HepG2 (cell line): ENCODE data around the gene VGLL4. TPM values are rescaled to one million over a fixed set of nuclear protein-coding genes. Genes with fewer than 3 reads are reported as not detected.

Source experiments
- ATAC-seq: fragments of 200-7000 bp; cut with Tn5 transposase; 3 replicates; pipeline ENCODE4 v1.9.1; 2020; ENCODE audit warnings: mild to moderate bottlenecking, moderate library complexity
- BruUV-seq: library from RNA; stranded (reverse); fragments of 400-500 nt; replicated peaks from 2 replicates; lab custom pipeline; 2021; lab: Mats Ljungman, UMichigan
- CTCF ChIA-PET: fragments of 300-600 bp; formaldehyde crosslinking; extraction: SDS; loops from one replicate; lab custom pipeline; 2021; ENCODE audit warnings: low total read pairs, inconsistent platforms, low intra/inter-chr PET ratio; lab: Yijun Ruan, JAX
- POLR2A ChIA-PET: fragments of 350-600 bp; sonication (Branson Sonifier 250); formaldehyde crosslinking; loops from one replicate; lab custom pipeline; 2020; ENCODE audit warnings: antibody characterized with exemption, inconsistent platforms; lab: Yijun Ruan, JAX
- DNase-seq: peaks from one replicate; pipeline ENCODE4 v3.0.0-alpha.2; 2015; ENCODE audit warnings: low spot score
- FAIRE-seq: peaks from 3 replicates; lab custom pipeline; 2011; peaks lifted over from hg19 to GRCh38; lab: Jason Lieb, UNC
- H2AFZ ChIP-seq: one replicate; pipeline ENCODE4 v1.6.1; 2011; ENCODE audit warnings: low read length, inconsistent platforms
- H3K27ac ChIP-seq: fragments of 300-600 bp; 3 replicates; pipeline ENCODE4 v1.8.0; 2011; ENCODE audit warnings: mixed run types, mild to moderate bottlenecking, mixed read lengths, low read length, inconsistent platforms; ENCODE audit not compliant: insufficient read depth; ENCODE audit errors: extremely low read length
- H3K27me3 ChIP-seq, 2 experiments: fragments of 200-600 bp in 1 of 2; 2 replicates in 1 of 2; 3 replicates in 1 of 2; pipeline versions ENCODE4 v1.6.0 to v1.8.0; 2011; ENCODE audit warnings: low read length in 2 of 2, mild to moderate bottlenecking in 2 of 2, moderate library complexity in 2 of 2, inconsistent platforms in 1 of 2; ENCODE audit not compliant: insufficient read depth in 2 of 2, control insufficient read depth in 1 of 2
- H3K36me3 ChIP-seq, 2 experiments: fragments of 200-600 bp in 1 of 2; replicated peaks in 1 of 2; 2 replicates in 1 of 2; 3 replicates in 1 of 2; pipeline versions ENCODE4 v1.5.1 to v1.8.0; 2011; ENCODE audit warnings: low read length in 2 of 2, inconsistent platforms in 1 of 2; ENCODE audit not compliant: insufficient read depth in 2 of 2, control insufficient read depth in 1 of 2
- H3K4me1 ChIP-seq: 2 replicates; pipeline ENCODE4 v1.5.1; 2012; ENCODE audit warnings: low read length, inconsistent platforms; ENCODE audit not compliant: insufficient read depth
- H3K4me2 ChIP-seq: 2 replicates; pipeline ENCODE4 v1.6.0; 2011; ENCODE audit warnings: low read depth, low read length, inconsistent platforms
- H3K4me3 ChIP-seq, 3 experiments: fragments of 200-600 bp in 1 of 3; sonication (generic), shearing (Covaris generic) in 1 of 3; replicated peaks in 1 of 3; 2 replicates each; pipeline ENCODE4 v1.5.1; 2011 to 2016; ENCODE audit warnings: low read length in 3 of 3, inconsistent platforms in 2 of 3, low read depth in 2 of 3, mild to moderate bottlenecking in 2 of 3, control low read depth in 1 of 3, mixed read lengths in 1 of 3; ENCODE audit not compliant: insufficient read depth in 1 of 3
- H3K79me2 ChIP-seq: one replicate; pipeline ENCODE4 v1.6.1; 2011; ENCODE audit warnings: low read length, inconsistent platforms; ENCODE audit not compliant: insufficient read depth
- H3K9ac ChIP-seq: 2 replicates; pipeline ENCODE4 v1.6.0; 2011; ENCODE audit warnings: mild to moderate bottlenecking, low read depth, low read length, inconsistent platforms; ENCODE audit not compliant: insufficient read depth
- H3K9me3 ChIP-seq: 2 replicates; pipeline ENCODE4 v1.5.1; 2012; ENCODE audit warnings: mild to moderate bottlenecking, low read length
- H4K20me1 ChIP-seq: 2 replicates; pipeline ENCODE4 v1.6.0; 2011; ENCODE audit warnings: inconsistent platforms, mild to moderate bottlenecking, low read length, moderate library complexity; ENCODE audit not compliant: insufficient read depth
- CBFB ChIP-seq: sonication (generic); formaldehyde crosslinking; IDR thresholded peaks from 2 replicates; pipeline ENCODE4 v1.4.0; 2020; ENCODE audit warnings: missing genetic modification reagents
- ELF1 ChIP-seq: sonication (generic); formaldehyde crosslinking; IDR thresholded peaks from 2 replicates; pipeline ENCODE4 v1.4.0; 2020; ENCODE audit warnings: missing genetic modification reagents
- ETV5 ChIP-seq: IDR thresholded peaks from 2 replicates; pipeline ENCODE4 v1.6.1; 2018; ENCODE audit warnings: missing biosample characterization, missing genetic modification reagents, inconsistent platforms, borderline replicate concordance
- FOXO1 ChIP-seq: sonication (generic); formaldehyde crosslinking; IDR thresholded peaks from 2 replicates; pipeline ENCODE4 v1.4.0; 2020; ENCODE audit warnings: missing genetic modification reagents
- HNRNPH1 ChIP-seq: fragments of 200-400 bp; formaldehyde crosslinking; optimal IDR thresholded peaks from 2 replicates; pipeline ENCODE3; 2017; ENCODE audit warnings: mild to moderate bottlenecking, low read depth, low read length
- ISL2 ChIP-seq: sonication (generic); formaldehyde crosslinking; IDR thresholded peaks from 2 replicates; pipeline ENCODE4 v1.5.0; 2020; ENCODE audit warnings: missing genetic modification reagents
- KDM3A ChIP-seq: IDR thresholded peaks from 2 replicates; pipeline ENCODE4 v1.6.1; 2018; ENCODE audit warnings: low read depth, missing compliant biosample characterization
- MAFK ChIP-seq, 2 experiments: IDR thresholded peaks in 1 of 2; conservative IDR thresholded peaks in 1 of 2; 2 replicates each; pipeline ENCODE4 v1.6.1; 2011; ENCODE audit warnings: improper control_type of control experiment in 2 of 2, low read length in 2 of 2
- SMYD3 ChIP-seq: sonication (generic); formaldehyde crosslinking; IDR thresholded peaks from 2 replicates; pipeline ENCODE4 v1.8.1; 2023; ENCODE audit warnings: mild to moderate bottlenecking, missing genetic modification reagents
- TBX3 ChIP-seq: fragments of 450-650 bp; IDR thresholded peaks from 2 replicates; pipeline ENCODE4 v1.6.1; 2017; ENCODE audit warnings: antibody characterized with exemption, mild to moderate bottlenecking, inconsistent platforms, borderline replicate concordance
- ZBTB1 ChIP-seq: sonication (generic); formaldehyde crosslinking; IDR thresholded peaks from 2 replicates; pipeline ENCODE4 v1.4.0; 2020; ENCODE audit warnings: missing genetic modification reagents, borderline replicate concordance
- ZNF143 ChIP-seq: sonication (generic); formaldehyde crosslinking; IDR thresholded peaks from 2 replicates; pipeline ENCODE4 v1.4.0; 2020; ENCODE audit warnings: missing genetic modification reagents
- ZNF232 ChIP-seq: sonication (generic); formaldehyde crosslinking; IDR thresholded peaks from 2 replicates; pipeline ENCODE4 v1.4.0; 2020; ENCODE audit warnings: missing genetic modification reagents, borderline replicate concordance
- ZNF747 ChIP-seq: sonication (generic); formaldehyde crosslinking; IDR thresholded peaks from 2 replicates; pipeline ENCODE4 v1.8.1; 2023; ENCODE audit warnings: missing genetic modification reagents, mild to moderate bottlenecking, borderline replicate concordance
- ZNF839 ChIP-seq: sonication (generic); formaldehyde crosslinking; IDR thresholded peaks from 2 replicates; pipeline ENCODE4 v1.4.0; 2020; ENCODE audit warnings: missing genetic modification reagents, mild to moderate bottlenecking, borderline replicate concordance
- WGBS: methylation state at CpG from one replicate; pipeline ENCODE4 v1.1.6; 2017; ENCODE audit warnings: low lambda C conversion rate; 5-methylcytosine and 5-hydroxymethylcytosine counted together
- in situ Hi-C: cut with HindIII; loops from 2 replicates; pipeline ENCODE4 v1.10.0; 2017; ENCODE audit warnings: low pct_unique_long_range_greater_than_20kb; ENCODE audit not compliant: extremely low pct_ligation_motif_present
- intact Hi-C: fragments of 100-400 bp; cut with micrococcal nuclease; formaldehyde crosslinking; loops from one replicate; pipeline ENCODE4 v1.10.0; 2022; ENCODE audit not compliant: unreplicated experiment
- polyA plus RNA-seq, 8 experiments: library from polyadenylated mRNA; depleted of rRNA in 3 of 8; stranded (reverse) in 7 of 8; unstranded in 1 of 8; fragments of >200 nt; fragmentation: Illumina TruSeq in 4 of 8; extraction: Trizol in 4 of 8; gene quantifications; 2 replicates each; pipeline versions ENCODE4 v1.2.1 to v1.2.3, GENCODE V29; 2011 to 2016; ENCODE audit warnings: low read depth in 4 of 8, missing spikeins in 1 of 8, mixed read lengths in 1 of 8; ENCODE audit not compliant: insufficient read depth in 1 of 8
- total RNA-seq, 5 experiments: library from RNA; depleted of rRNA; stranded (reverse); fragments of >200 nt; fragmentation: Illumina TruSeq; extraction: Trizol; gene quantifications; 2 replicates each; pipeline ENCODE4 v1.2.3, GENCODE V29; 2016; ENCODE audit warnings: low read depth in 1 of 5
- TF ChIP-seq, protein P1 (sequence below): sonication (generic); formaldehyde crosslinking; IDR thresholded peaks from 2 replicates; pipeline ENCODE4 v1.5.1; 2020; ENCODE audit warnings: missing genetic modification reagents, mild to moderate bottlenecking, borderline replicate concordance

The VGLL4 gene
- total and polyA plus RNA-seq, 2 of the 13 experiments (the other 11 are each of a cell fraction or from before 2014, with no cell fraction given), result 23.2 to 39.0 TPM

DNA sequence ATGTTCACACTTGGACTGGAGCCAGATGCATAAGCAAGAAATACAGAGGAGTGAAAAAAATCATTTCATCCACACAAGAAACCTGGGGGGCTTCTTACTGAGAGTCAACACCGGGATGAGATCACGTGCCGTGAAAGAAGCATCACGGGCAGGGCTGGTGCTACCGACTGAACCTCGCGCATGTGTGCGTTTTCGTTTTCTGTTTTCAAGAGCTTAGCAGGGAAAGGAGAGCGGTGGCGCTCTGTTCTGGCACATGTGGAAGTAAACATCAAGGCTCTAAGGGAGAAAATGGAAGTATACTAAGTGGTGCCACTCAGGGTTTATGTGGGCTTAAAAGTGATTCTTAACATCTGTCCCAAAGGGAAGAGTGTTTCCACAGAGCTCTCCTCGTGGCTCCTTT lies 55.9 kb downstream of the VGLL4 start (continued):
- TF ChIP-seq KDM3A (CRISPR knock-in tag) (no peak), ETV5 (CRISPR knock-in tag) (no peak), HNRNPH1 (no peak), TBX3 (no peak), ZNF232 (CRISPR knock-in tag) (no peak), ZNF747 (CRISPR knock-in tag) (no peak), ZBTB1 (CRISPR knock-in tag) (no peak), SMYD3 (CRISPR knock-in tag) (no peak), CBFB (CRISPR knock-in tag) (no peak), FOXO1 (CRISPR knock-in tag) (no peak), ZNF839 (CRISPR knock-in tag) (no peak), ELF1 (no peak), ISL2 (CRISPR knock-in tag) (no peak)
- TF ChIP-seq, protein P1, sequence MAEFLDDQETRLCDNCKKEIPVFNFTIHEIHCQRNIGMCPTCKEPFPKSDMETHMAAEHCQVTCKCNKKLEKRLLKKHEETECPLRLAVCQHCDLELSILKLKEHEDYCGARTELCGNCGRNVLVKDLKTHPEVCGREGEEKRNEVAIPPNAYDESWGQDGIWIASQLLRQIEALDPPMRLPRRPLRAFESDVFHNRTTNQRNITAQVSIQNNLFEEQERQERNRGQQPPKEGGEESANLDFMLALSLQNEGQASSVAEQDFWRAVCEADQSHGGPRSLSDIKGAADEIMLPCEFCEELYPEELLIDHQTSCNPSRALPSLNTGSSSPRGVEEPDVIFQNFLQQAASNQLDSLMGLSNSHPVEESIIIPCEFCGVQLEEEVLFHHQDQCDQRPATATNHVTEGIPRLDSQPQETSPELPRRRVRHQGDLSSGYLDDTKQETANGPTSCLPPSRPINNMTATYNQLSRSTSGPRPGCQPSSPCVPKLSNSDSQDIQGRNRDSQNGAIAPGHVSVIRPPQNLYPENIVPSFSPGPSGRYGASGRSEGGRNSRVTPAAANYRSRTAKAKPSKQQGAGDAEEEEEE (CRISPR knock-in tag), result no peak

GRCh38 chr3:11584570-11584969 lies 59.1 kb downstream of the VGLL4 start:
- no peak overlapping the region for H3K4me2 ChIP-seq
- no peaks in the 10 kb centered on the region for H3K9me3 ChIP-seq
- no TSS peak for BruUV-seq
- peaks cover 10 to 23% of the 10 kb centered on the region in 2 experiments; a peak in 4 of 5 replicates for H3K36me3 ChIP-seq
- WGBS, result 96% methylated on average over 4 of the region's 4 CpGs
- in situ Hi-C loops (no loop called here), intact Hi-C loops (no loop called here)
- ATAC-seq, result no peak
- no peak overlapping the region for H3K27ac ChIP-seq
- H4K20me1 ChIP-seq, result peaks cover 52% of the 10 kb centered on the region
- peaks cover 96% of the 10 kb centered on the region for H3K79me2 ChIP-seq
- H3K27me3 ChIP-seq, result no peaks in the 10 kb centered on the region
- CTCF ChIA-PET, result no interaction called here
- H3K4me3 ChIP-seq, result no peak overlapping the region
- H2AFZ ChIP-seq, result no peak overlapping the region
- peaks cover 58% of the 10 kb centered on the region for H3K4me1 ChIP-seq
- DNase-seq, result no peak
- TF ChIP-seq MAFK (conservative IDR thresholded peaks at IDR 0.05 in 1 of 2, IDR thresholded peaks at IDR 0.05 in 1 of 2; ENCODE audit: low read length in 2 of 2) (peak; percentile 16 to 53; a peak in 2 of 4 replicates), ZNF143 (no peak)
- H3K9ac ChIP-seq, result no peak overlapping the region
- POLR2A ChIA-PET, result no interaction called here
- FAIRE-seq, result no peak
